BE2C (cell line): ENCODE results near the gene ZBTB16.

Experiments
- DNase-seq: peaks from one replicate; pipeline ENCODE4 v3.0.0-alpha.2; 2020
- H3K27me3 ChIP-seq: fragments of 250-450 bp; sonication (Bioruptor Pico); 2 replicates; pipeline ENCODE4 v1.5.1; 2020; ENCODE audit warnings: mild to moderate bottlenecking
- H3K36me3 ChIP-seq: fragments of 250-450 bp; sonication (Bioruptor Pico); 2 replicates; pipeline ENCODE4 v1.5.1; 2020; ENCODE audit warnings: mild to moderate bottlenecking
- H3K4me1 ChIP-seq: fragments of 250-450 bp; sonication (Bioruptor Pico); 2 replicates; pipeline ENCODE4 v1.5.1; 2020
- H3K4me3 ChIP-seq: 2 replicates; pipeline ENCODE4 v1.5.1; 2011; ENCODE audit warnings: low read depth, low read length
- H3K9me3 ChIP-seq: fragments of 250-450 bp; sonication (Bioruptor Pico); 2 replicates; pipeline ENCODE4 v1.5.1; 2020
- TF ChIP-seq, protein P1 (sequence below): IDR thresholded peaks from 2 replicates; pipeline ENCODE4 v1.5.1; 2012; ENCODE audit warnings: mild to moderate bottlenecking, low read depth, low read length

ZBTB16 gene

DNA sequence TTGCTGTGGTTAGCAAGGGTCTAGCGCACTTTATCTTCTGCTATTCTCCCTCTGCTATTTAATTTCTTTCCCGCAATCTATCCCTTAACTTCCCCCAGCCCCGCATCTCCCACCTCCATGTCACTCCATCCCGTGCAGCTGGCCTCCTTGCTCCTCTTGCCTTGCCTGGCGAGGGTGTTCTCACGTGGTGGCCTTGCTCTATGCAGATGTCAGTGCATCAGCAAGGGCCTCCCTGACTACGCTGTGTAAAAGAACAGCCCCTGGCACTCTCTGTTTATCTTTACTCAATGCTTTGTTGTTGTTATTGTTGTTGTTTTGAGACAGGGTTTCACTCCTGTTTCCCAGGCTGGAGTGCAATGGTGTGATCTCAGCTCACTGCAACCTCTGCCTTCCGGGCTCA, 122.2 kb downstream of the ZBTB16 start:
- no peaks in the 10 kb centered on the region for H3K4me1 ChIP-seq

DNA sequence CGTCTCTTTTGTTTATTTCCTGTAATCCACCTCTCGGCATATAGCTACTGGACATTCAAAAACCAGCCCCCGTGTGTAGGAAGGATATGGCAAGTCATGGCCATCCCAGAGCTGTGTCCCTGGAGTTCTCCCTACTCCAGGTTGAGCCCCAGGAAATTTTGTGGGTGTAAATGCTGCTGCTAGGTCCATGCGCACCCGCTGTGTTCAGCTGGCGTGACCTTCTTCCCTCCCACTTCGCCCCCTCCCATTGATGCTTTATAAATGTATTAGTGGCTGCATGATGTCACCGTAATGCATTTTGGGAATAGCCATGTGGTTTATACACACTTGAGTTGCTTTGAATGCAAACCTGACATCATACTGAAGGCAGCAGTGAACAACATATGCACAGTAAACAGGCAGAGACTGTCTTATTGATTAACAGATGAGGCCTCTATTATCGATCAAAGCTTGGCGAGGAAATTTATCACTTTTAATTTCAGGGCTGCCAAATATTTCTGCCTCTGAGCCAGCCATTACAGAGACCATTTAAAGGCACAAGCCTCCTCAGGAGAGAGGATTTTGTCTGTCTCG, 123.0 kb downstream of the ZBTB16 start:
- H3K27me3 ChIP-seq, result peaks cover 24% of the 10 kb centered on the region
- no peak for DNase-seq
- H3K9me3 ChIP-seq, result no peaks in the 10 kb centered on the region
- TF ChIP-seq, protein P1, sequence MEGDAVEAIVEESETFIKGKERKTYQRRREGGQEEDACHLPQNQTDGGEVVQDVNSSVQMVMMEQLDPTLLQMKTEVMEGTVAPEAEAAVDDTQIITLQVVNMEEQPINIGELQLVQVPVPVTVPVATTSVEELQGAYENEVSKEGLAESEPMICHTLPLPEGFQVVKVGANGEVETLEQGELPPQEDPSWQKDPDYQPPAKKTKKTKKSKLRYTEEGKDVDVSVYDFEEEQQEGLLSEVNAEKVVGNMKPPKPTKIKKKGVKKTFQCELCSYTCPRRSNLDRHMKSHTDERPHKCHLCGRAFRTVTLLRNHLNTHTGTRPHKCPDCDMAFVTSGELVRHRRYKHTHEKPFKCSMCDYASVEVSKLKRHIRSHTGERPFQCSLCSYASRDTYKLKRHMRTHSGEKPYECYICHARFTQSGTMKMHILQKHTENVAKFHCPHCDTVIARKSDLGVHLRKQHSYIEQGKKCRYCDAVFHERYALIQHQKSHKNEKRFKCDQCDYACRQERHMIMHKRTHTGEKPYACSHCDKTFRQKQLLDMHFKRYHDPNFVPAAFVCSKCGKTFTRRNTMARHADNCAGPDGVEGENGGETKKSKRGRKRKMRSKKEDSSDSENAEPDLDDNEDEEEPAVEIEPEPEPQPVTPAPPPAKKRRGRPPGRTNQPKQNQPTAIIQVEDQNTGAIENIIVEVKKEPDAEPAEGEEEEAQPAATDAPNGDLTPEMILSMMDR, result no peak
- H3K4me1 ChIP-seq, result no peaks in the 10 kb centered on the region
- H3K36me3 ChIP-seq, result no peaks in the 10 kb centered on the region
- no peak overlapping the region for H3K4me3 ChIP-seq

More for the DNA sequence above, 122.2 kb downstream of the ZBTB16 start:
- no peaks in the 10 kb centered on the region for H3K9me3 ChIP-seq
- peaks cover 24% of the 10 kb centered on the region for H3K27me3 ChIP-seq
- TF ChIP-seq, protein P1, result no peak
- H3K4me3 ChIP-seq, result no peak overlapping the region
- no peaks in the 10 kb centered on the region for H3K36me3 ChIP-seq
- DNase-seq, result no peak

DNA sequence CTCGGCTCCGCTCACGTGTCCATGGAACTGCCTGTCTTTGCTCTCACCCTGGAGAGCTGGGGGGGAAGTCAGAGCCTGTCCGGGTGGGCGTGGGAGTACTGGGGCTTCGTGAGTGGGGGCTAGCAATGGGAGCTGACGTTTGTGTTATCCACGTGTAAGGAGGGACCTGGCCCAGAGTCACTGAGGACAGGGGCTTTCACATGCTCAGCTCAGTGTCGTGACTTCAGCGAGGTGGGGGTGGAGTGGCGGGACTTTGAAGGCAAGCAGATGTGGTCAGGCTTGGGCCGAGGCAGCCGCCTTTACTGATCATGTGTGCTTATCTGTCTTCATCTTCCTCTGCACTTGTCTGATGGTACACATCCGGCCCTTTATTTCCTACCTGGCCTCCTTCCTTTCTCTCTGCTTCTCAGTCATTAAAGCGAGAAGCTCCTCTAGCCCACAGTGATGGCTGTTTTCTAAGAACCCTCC, 123.6 kb downstream of the ZBTB16 start:
- H3K4me1 ChIP-seq, result no peaks in the 10 kb centered on the region
- peaks cover 20% of the 10 kb centered on the region for H3K27me3 ChIP-seq
- no peaks in the 10 kb centered on the region for H3K9me3 ChIP-seq
- no peak for DNase-seq
- H3K4me3 ChIP-seq, result no peak overlapping the region
- no peaks in the 10 kb centered on the region for H3K36me3 ChIP-seq
- TF ChIP-seq, protein P1, result no peak

- no peaks in the 10 kb centered on the region for H3K4me1 ChIP-seq
- H3K4me3 ChIP-seq, result no peak overlapping the region
- DNase-seq, result no peak
- TF ChIP-seq, protein P1, result no peak
- H3K27me3 ChIP-seq, result peaks cover 3% of the 10 kb centered on the region
- H3K36me3 ChIP-seq, result no peaks in the 10 kb centered on the region
- H3K9me3 ChIP-seq, result no peaks in the 10 kb centered on the region
Measured at GRCh38 chr11:114185436-114185835, 125.9 kb downstream of the ZBTB16 start.

- H3K4me3 ChIP-seq, result no peak overlapping the region
Measured at GRCh38 chr11:114187173-114187572, 127.7 kb downstream of the ZBTB16 start.

More at GRCh38 chr11:114187173-114187572, 127.7 kb downstream of the ZBTB16 start:
- Histone ChIP-seq H3K27me3 (no peaks in the 10 kb centered on the region; the same call in 1 of the 2 replicates), H3K9me3 (no peaks in the 10 kb centered on the region), H3K4me1 (no peaks in the 10 kb centered on the region), H3K36me3 (no peaks in the 10 kb centered on the region)
- TF ChIP-seq, protein P1, result no peak
- DNase-seq, result no peak
